ENCODE measurements around the gene UBE2E2.

The UBE2E2 gene

DNA sequence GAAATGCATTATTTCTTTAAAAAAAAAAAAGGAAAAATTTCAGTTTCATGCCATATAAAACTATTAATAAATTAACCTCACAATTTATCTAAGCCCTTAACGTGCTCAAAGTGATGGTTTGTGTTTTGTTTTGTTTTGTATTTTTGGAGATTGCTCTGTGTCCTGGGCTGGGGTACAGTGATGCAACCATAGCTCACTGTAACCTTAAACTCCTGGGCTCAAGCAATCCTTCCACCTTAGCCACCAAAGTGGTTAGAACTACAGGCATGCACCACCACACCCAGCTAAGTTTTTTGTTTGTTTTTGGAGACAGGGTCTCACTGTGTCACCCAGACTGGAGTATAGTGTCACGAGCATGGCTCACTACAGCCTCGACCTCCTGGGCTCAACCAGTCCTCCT is 180.7 kb downstream of the UBE2E2 start:
- TF ChIP-seq ESRRG (CRISPR knock-in tag; IDR thresholded peaks at IDR 0.05) (no peak), RARB (CRISPR knock-in tag; IDR thresholded peaks at IDR 0.05) (no peak), BACH2 (CRISPR knock-in tag; IDR thresholded peaks at IDR 0.05; ENCODE audit: borderline replicate concordance) (no peak), OSR1 (CRISPR knock-in tag; IDR thresholded peaks at IDR 0.05) (no peak), SNAI2 (CRISPR knock-in tag; IDR thresholded peaks at IDR 0.05) (no peak), TCF4 (CRISPR knock-in tag; IDR thresholded peaks at IDR 0.05; ENCODE audit: borderline replicate concordance) (no peak), ISL1 (CRISPR knock-in tag; IDR thresholded peaks at IDR 0.05) (no peak), TOX (CRISPR knock-in tag; IDR thresholded peaks at IDR 0.05; ENCODE audit: borderline replicate concordance) (no peak), ZNF565 (CRISPR knock-in tag; conservative IDR thresholded peaks at IDR 0.05; ENCODE audit: low read depth) (no peak), PPARA (CRISPR knock-in tag; IDR thresholded peaks at IDR 0.05; ENCODE audit: borderline replicate concordance) (no peak), CSDC2 (CRISPR knock-in tag; IDR thresholded peaks at IDR 0.05) (no peak), ARNTL (CRISPR knock-in tag; IDR thresholded peaks at IDR 0.05; ENCODE audit: borderline replicate concordance, low read depth) (no peak), ZC3H10 (CRISPR knock-in tag; IDR thresholded peaks at IDR 0.05) (no peak), ZNF8 (CRISPR knock-in tag; IDR thresholded peaks at IDR 0.05) (no peak)
- TF ChIP-seq, protein P1, sequence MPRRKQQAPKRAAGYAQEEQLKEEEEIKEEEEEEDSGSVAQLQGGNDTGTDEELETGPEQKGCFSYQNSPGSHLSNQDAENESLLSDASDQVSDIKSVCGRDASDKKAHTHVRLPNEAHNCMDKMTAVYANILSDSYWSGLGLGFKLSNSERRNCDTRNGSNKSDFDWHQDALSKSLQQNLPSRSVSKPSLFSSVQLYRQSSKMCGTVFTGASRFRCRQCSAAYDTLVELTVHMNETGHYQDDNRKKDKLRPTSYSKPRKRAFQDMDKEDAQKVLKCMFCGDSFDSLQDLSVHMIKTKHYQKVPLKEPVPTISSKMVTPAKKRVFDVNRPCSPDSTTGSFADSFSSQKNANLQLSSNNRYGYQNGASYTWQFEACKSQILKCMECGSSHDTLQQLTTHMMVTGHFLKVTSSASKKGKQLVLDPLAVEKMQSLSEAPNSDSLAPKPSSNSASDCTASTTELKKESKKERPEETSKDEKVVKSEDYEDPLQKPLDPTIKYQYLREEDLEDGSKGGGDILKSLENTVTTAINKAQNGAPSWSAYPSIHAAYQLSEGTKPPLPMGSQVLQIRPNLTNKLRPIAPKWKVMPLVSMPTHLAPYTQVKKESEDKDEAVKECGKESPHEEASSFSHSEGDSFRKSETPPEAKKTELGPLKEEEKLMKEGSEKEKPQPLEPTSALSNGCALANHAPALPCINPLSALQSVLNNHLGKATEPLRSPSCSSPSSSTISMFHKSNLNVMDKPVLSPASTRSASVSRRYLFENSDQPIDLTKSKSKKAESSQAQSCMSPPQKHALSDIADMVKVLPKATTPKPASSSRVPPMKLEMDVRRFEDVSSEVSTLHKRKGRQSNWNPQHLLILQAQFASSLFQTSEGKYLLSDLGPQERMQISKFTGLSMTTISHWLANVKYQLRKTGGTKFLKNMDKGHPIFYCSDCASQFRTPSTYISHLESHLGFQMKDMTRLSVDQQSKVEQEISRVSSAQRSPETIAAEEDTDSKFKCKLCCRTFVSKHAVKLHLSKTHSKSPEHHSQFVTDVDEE (CRISPR knock-in tag; IDR thresholded peaks at IDR 0.05), result no peak
- TF ChIP-seq, protein P2, sequence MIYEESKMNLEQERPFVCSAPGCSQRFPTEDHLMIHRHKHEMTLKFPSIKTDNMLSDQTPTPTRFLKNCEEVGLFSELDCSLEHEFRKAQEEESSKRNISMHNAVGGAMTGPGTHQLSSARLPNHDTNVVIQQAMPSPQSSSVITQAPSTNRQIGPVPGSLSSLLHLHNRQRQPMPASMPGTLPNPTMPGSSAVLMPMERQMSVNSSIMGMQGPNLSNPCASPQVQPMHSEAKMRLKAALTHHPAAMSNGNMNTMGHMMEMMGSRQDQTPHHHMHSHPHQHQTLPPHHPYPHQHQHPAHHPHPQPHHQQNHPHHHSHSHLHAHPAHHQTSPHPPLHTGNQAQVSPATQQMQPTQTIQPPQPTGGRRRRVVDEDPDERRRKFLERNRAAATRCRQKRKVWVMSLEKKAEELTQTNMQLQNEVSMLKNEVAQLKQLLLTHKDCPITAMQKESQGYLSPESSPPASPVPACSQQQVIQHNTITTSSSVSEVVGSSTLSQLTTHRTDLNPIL (CRISPR knock-in tag; IDR thresholded peaks at IDR 0.05; ENCODE audit: low read depth), result no peak
- TF ChIP-seq, protein P3, sequence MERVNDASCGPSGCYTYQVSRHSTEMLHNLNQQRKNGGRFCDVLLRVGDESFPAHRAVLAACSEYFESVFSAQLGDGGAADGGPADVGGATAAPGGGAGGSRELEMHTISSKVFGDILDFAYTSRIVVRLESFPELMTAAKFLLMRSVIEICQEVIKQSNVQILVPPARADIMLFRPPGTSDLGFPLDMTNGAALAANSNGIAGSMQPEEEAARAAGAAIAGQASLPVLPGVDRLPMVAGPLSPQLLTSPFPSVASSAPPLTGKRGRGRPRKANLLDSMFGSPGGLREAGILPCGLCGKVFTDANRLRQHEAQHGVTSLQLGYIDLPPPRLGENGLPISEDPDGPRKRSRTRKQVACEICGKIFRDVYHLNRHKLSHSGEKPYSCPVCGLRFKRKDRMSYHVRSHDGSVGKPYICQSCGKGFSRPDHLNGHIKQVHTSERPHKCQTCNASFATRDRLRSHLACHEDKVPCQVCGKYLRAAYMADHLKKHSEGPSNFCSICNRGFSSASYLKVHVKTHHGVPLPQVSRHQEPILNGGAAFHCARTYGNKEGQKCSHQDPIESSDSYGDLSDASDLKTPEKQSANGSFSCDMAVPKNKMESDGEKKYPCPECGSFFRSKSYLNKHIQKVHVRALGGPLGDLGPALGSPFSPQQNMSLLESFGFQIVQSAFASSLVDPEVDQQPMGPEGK (CRISPR knock-in tag; IDR thresholded peaks at IDR 0.05; ENCODE audit: borderline replicate concordance), result no peak
- TF ChIP-seq, protein P4, sequence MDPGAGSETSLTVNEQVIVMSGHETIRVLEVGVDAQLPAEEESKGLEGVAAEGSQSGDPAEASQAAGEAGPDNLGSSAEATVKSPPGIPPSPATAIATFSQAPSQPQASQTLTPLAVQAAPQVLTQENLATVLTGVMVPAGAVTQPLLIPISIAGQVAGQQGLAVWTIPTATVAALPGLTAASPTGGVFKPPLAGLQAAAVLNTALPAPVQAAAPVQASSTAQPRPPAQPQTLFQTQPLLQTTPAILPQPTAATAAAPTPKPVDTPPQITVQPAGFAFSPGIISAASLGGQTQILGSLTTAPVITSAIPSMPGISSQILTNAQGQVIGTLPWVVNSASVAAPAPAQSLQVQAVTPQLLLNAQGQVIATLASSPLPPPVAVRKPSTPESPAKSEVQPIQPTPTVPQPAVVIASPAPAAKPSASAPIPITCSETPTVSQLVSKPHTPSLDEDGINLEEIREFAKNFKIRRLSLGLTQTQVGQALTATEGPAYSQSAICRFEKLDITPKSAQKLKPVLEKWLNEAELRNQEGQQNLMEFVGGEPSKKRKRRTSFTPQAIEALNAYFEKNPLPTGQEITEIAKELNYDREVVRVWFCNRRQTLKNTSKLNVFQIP (CRISPR knock-in tag; IDR thresholded peaks at IDR 0.05; ENCODE audit: borderline replicate concordance, low read depth), result no peak
- TF ChIP-seq, protein P5, sequence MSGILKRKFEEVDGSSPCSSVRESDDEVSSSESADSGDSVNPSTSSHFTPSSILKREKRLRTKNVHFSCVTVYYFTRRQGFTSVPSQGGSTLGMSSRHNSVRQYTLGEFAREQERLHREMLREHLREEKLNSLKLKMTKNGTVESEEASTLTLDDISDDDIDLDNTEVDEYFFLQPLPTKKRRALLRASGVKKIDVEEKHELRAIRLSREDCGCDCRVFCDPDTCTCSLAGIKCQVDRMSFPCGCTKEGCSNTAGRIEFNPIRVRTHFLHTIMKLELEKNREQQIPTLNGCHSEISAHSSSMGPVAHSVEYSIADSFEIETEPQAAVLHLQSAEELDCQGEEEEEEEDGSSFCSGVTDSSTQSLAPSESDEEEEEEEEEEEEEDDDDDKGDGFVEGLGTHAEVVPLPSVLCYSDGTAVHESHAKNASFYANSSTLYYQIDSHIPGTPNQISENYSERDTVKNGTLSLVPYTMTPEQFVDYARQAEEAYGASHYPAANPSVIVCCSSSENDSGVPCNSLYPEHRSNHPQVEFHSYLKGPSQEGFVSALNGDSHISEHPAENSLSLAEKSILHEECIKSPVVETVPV (CRISPR knock-in tag; IDR thresholded peaks at IDR 0.05), result no peak
- ATAC-seq, result no peak

DNA sequence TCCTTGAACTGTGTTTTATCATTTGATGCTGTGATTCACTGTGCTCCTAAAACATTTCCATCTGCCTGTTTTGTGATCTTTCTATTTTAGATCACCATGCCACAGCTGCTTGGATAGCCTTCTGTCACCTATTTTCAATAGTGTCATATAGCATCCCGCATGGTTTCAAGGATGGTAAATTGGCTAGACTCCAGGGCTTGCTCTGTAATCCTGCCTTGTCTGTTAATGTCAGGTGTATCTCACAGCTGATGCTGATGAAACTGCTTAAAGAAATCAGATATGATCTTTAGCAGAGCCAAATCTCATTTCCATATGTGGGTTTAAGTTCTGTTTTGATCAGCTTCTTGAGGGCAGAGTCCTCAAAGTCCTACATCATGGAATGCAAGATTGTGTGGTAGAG is 182.2 kb downstream of the UBE2E2 start:
- no peak for ATAC-seq
- TF ChIP-seq PPARA (CRISPR knock-in tag; IDR thresholded peaks at IDR 0.05; ENCODE audit: borderline replicate concordance) (no peak), SNAI2 (CRISPR knock-in tag; IDR thresholded peaks at IDR 0.05) (no peak), ZC3H10 (CRISPR knock-in tag; IDR thresholded peaks at IDR 0.05) (no peak), OSR1 (CRISPR knock-in tag; IDR thresholded peaks at IDR 0.05) (no peak), ZFP30 (CRISPR knock-in tag; IDR thresholded peaks at IDR 0.05) (no peak), TCF4 (CRISPR knock-in tag; IDR thresholded peaks at IDR 0.05; ENCODE audit: borderline replicate concordance) (no peak)
- TF ChIP-seq, protein P1 (CRISPR knock-in tag; IDR thresholded peaks at IDR 0.05), result no peak
- TF ChIP-seq, protein P4 (CRISPR knock-in tag; IDR thresholded peaks at IDR 0.05; ENCODE audit: borderline replicate concordance, low read depth), result no peak
